Esophagus squamous epithelium (tissue), 4 donors: ENCODE data around the gene FHIT.

Experiments
- POLR2A ChIP-seq, 4 donors: fragments of 450-650 bp; IDR thresholded peaks; one replicate each; pipeline ENCODE4 v1.6.1; 2017; ENCODE audit warnings: antibody characterized with exemption in 4 of 4, mild to moderate bottlenecking in 4 of 4, moderate library complexity in 3 of 4
- TF ChIP-seq, protein P1 (sequence below), 6 experiments: fragments of 450-650 bp in 4 of 6; fragments of 200-600 bp in 2 of 6; sonication (generic) in 2 of 6; IDR thresholded peaks; one replicate each; pipeline ENCODE4 v1.5.1; 2016 to 2019; ENCODE audit warnings: antibody characterized with exemption in 6 of 6, mild to moderate bottlenecking in 4 of 6, moderate library complexity in 4 of 6

- TF ChIP-seq, protein P1, sequence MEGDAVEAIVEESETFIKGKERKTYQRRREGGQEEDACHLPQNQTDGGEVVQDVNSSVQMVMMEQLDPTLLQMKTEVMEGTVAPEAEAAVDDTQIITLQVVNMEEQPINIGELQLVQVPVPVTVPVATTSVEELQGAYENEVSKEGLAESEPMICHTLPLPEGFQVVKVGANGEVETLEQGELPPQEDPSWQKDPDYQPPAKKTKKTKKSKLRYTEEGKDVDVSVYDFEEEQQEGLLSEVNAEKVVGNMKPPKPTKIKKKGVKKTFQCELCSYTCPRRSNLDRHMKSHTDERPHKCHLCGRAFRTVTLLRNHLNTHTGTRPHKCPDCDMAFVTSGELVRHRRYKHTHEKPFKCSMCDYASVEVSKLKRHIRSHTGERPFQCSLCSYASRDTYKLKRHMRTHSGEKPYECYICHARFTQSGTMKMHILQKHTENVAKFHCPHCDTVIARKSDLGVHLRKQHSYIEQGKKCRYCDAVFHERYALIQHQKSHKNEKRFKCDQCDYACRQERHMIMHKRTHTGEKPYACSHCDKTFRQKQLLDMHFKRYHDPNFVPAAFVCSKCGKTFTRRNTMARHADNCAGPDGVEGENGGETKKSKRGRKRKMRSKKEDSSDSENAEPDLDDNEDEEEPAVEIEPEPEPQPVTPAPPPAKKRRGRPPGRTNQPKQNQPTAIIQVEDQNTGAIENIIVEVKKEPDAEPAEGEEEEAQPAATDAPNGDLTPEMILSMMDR (IDR thresholded peaks at IDR 0.05) = no peak
- no peak for TF ChIP-seq POLR2A (IDR thresholded peaks at IDR 0.05)
Measured at GRCh38 chr3:60754617-60755016, 496.6 kb downstream of the FHIT start.
